HG02973 (cell line): ENCODE results near the gene PLAA.
"Not testable (repeated sequence)": the region's sequence is repeated elsewhere in the genome, so short reads cannot be mapped to it uniquely, and the experiment has no call there.

Source experiments
- ATAC-seq: cut with Tn5 transposase; IDR thresholded peaks from one replicate; pipeline ENCODE4 v1.9.1; 2021; ENCODE audit warnings: moderate library complexity; ENCODE audit not compliant: unreplicated experiment

PLAA gene

GRCh38 chr9:26935847-26936246 lies 11.2 kb downstream of the PLAA start:
- ATAC-seq: no peak

GRCh38 chr9:26928902-26929495 lies 18.0 kb downstream of the PLAA start:
- no peak for ATAC-seq

- no peak for ATAC-seq
These were observed 21.4 kb downstream of the PLAA start for GRCh38 chr9:26925609-26926008.

GRCh38 chr9:26919698-26920097 lies 27.3 kb downstream of the PLAA start:
- no peak for ATAC-seq

GRCh38 chr9:26913138-26913668 lies 33.8 kb downstream of the PLAA start:
- no peak for ATAC-seq

GRCh38 chr9:26904671-26905070 lies 42.4 kb downstream of the PLAA start:
- ATAC-seq: no peak

- no peak for ATAC-seq
These were observed 43.0 kb downstream of the PLAA start for GRCh38 chr9:26904070-26904469.

GRCh38 chr9:26893030-26893676 lies 53.9 kb downstream of the PLAA start:
- ATAC-seq: no peak

GRCh38 chr9:26892251-26893029 lies 54.6 kb downstream of the PLAA start, which contains the start of gene CAAP1:
Gene CAAP1, minus strand, starts transcription at chr9:26892802. Its CDS starts 87 bp downstream, at chr9:26892715.
- ATAC-seq: peak; percentile 87

GRCh38 chr9:26891726-26892125 lies 55.3 kb downstream of the PLAA start:
- no peak for ATAC-seq

- no peak for ATAC-seq
These were observed 58.8 kb downstream of the PLAA start for GRCh38 chr9:26888271-26888670.

GRCh38 chr9:26882154-26882553 lies 64.9 kb downstream of the PLAA start:
- ATAC-seq: no peak

- no peak for ATAC-seq
These were observed 66.8 kb downstream of the PLAA start for GRCh38 chr9:26880262-26880661.

GRCh38 chr9:26875155-26875554 lies 71.9 kb downstream of the PLAA start:
- not testable (repeated sequence) for ATAC-seq

GRCh38 chr9:26870292-26870691 lies 76.8 kb downstream of the PLAA start:
- ATAC-seq: no peak

- ATAC-seq: no peak
These were observed 84.0 kb downstream of the PLAA start for GRCh38 chr9:26863074-26863473.

GRCh38 chr9:26856413-26857032 lies 90.5 kb downstream of the PLAA start:
- ATAC-seq: peak; percentile 83
